Prostate gland (tissue), 2 donors: ENCODE data around the gene KLK8. TPM values are rescaled to one million over a fixed set of nuclear protein-coding genes. Genes with fewer than 3 reads are reported as not detected.
"Not testable (repeated sequence)": the region's sequence is repeated elsewhere in the genome, so short reads cannot be mapped to it uniquely, and the experiment has no call there.

ENCODE experiments used
- DNase-seq: peaks from one replicate; pipeline ENCODE4 v3.0.0-alpha.2; 2019; ENCODE audit warnings: low spot score
- H3K27ac ChIP-seq, 2 donors: fragments of 200-600 bp; sonication (generic); 2 replicates each; pipeline ENCODE4 v1.5.1; 2017 to 2019
- H3K27me3 ChIP-seq: fragments of 200-600 bp; sonication (generic); replicated peaks from 2 replicates; pipeline ENCODE4 v1.5.1; 2019; ENCODE audit not compliant: insufficient read depth
- H3K36me3 ChIP-seq, 2 donors: fragments of 200-600 bp; sonication (generic); 1 replicate in 1 of 2; 2 replicates in 1 of 2; pipeline versions ENCODE4 v1.5.1 to v1.8.1; 2017 to 2019
- H3K4me1 ChIP-seq: fragments of 200-600 bp; sonication (generic); replicated peaks from 2 replicates; pipeline ENCODE4 v1.5.1; 2019
- H3K4me3 ChIP-seq, 2 donors: fragments of 200-600 bp; sonication (generic); 2 replicates each; pipeline ENCODE4 v1.5.1; 2017 to 2019
- H3K9me3 ChIP-seq: fragments of 200-600 bp; sonication (generic); 2 replicates; pipeline ENCODE4 v1.5.1; 2017
- CTCF ChIP-seq, 4 experiments: fragments of 200-600 bp in 2 of 4; fragments of 450-650 bp in 2 of 4; sonication (generic) in 2 of 4; IDR thresholded peaks; 1 replicate in 3 of 4; 2 replicates in 1 of 4; pipeline ENCODE4 v1.5.1; 2016 to 2019; ENCODE audit warnings: antibody characterized with exemption in 4 of 4, mild to moderate bottlenecking in 2 of 4, moderate library complexity in 2 of 4
- POLR2A ChIP-seq: fragments of 450-650 bp; IDR thresholded peaks from one replicate; pipeline ENCODE4 v1.6.1; 2016; ENCODE audit warnings: antibody characterized with exemption, mild to moderate bottlenecking
- POLR2AphosphoS5 ChIP-seq: sonication (generic); formaldehyde crosslinking; IDR thresholded peaks from one replicate; pipeline ENCODE4 v1.6.1; 2017; ENCODE audit warnings: antibody characterized with exemption
- WGBS: methylation state at CpG from one replicate; pipeline ENCODE4 v1.1.5; 2018; 5-methylcytosine and 5-hydroxymethylcytosine counted together
- intact Hi-C: fragments of 100-400 bp; cut with DNase I; formaldehyde crosslinking; loops from one replicate; pipeline ENCODE4 v1.14.2; 2022
- total RNA-seq, 2 donors: library from RNA; depleted of rRNA; stranded (reverse); fragments of >200 nt; gene quantifications; one replicate each; pipeline ENCODE4 v1.1.0, GENCODE V29; 2016

The KLK8 gene
- total RNA-seq, 2 donors from 2014 or later: not detected

GRCh38 chr19:50998061-50998460 is 3.3 kb downstream of the KLK8 start:
- Histone ChIP-seq H3K27ac (no peak overlapping the region), H3K4me1 (no peaks in the 10 kb centered on the region), H3K36me3 (no peaks in the 10 kb centered on the region), H3K4me3 (no peak overlapping the region), H3K27me3 (peaks cover 11% of the 10 kb centered on the region), H3K9me3 (no peaks in the 10 kb centered on the region)
- 52% methylated on average over 5 of the region's 5 CpGs for WGBS
- no peak for DNase-seq
- TF ChIP-seq POLR2AphosphoS5: no peak
- no peak for TF ChIP-seq CTCF (IDR thresholded peaks at IDR 0.05)
- no peak for TF ChIP-seq POLR2A
- intact Hi-C loops: no loop called here

GRCh38 chr19:50994129-50994528 is 7.3 kb downstream of the KLK8 start:
- WGBS: 78% methylated on average over 2 of the region's 2 CpGs
- Histone ChIP-seq H3K27me3 (no peaks in the 10 kb centered on the region), H3K36me3 (no peaks in the 10 kb centered on the region), H3K9me3 (no peaks in the 10 kb centered on the region), H3K4me1 (no peaks in the 10 kb centered on the region), H3K4me3 (no peak overlapping the region), H3K27ac (no peak overlapping the region)
- TF ChIP-seq POLR2AphosphoS5 (no peak), POLR2A (no peak), CTCF (IDR thresholded peaks at IDR 0.05) (no peak)
- intact Hi-C loops: no loop called here
- no peak for DNase-seq

GRCh38 chr19:50992666-50993035 is 8.8 kb downstream of the KLK8 start:
- TF ChIP-seq CTCF (IDR thresholded peaks at IDR 0.05) (no peak), POLR2A (no peak), POLR2AphosphoS5 (no peak)
- intact Hi-C loops: no loop called here
- DNase-seq: no peak
- Histone ChIP-seq H3K36me3 (no peaks in the 10 kb centered on the region), H3K9me3 (no peaks in the 10 kb centered on the region), H3K4me3 (no peak overlapping the region), H3K27ac (no peak overlapping the region), H3K4me1 (no peaks in the 10 kb centered on the region), H3K27me3 (no peaks in the 10 kb centered on the region)
- WGBS: 53% methylated on average over 2 of the region's 2 CpGs

GRCh38 chr19:50984416-50984815 is 17.0 kb downstream of the KLK8 start:
- intact Hi-C loops, H3K4me3 ChIP-seq, H3K27me3 ChIP-seq, H3K9me3 ChIP-seq, H3K36me3 ChIP-seq, H3K27ac ChIP-seq, DNase-seq, H3K4me1 ChIP-seq: not testable (repeated sequence)
- WGBS: 83% methylated on average over 14 of the region's 14 CpGs

GRCh38 chr19:50983625-50984292 is 17.6 kb downstream of the KLK8 start, which contains the start of gene KLK7:
KLK7 (minus strand) TSS chr19:50983917; CDS start chr19:50982399, 1,518 bp downstream.
- no peaks in the 10 kb centered on the region for H3K27me3 ChIP-seq
- intact Hi-C loops: no loop called here

More at GRCh38 chr19:50983625-50984292, 17.6 kb downstream of the KLK8 start, which contains the start of gene KLK7:
- Histone ChIP-seq H3K27ac (no peak within 1 kb of the TSS), H3K4me3 (no peak within 1 kb of the TSS), H3K36me3 (no peaks in the 10 kb centered on the region), H3K4me1 (no peaks in the 10 kb centered on the region), H3K9me3 (no peaks in the 10 kb centered on the region)
- DNase-seq: no peak
- no peak for TF ChIP-seq POLR2AphosphoS5
- TF ChIP-seq POLR2A: no peak
- TF ChIP-seq CTCF (IDR thresholded peaks at IDR 0.05): no peak
- WGBS: 16% methylated on average over 28 of the region's 28 CpGs
